ENCODE results near the gene CYP11A1.

Gene CYP11A1

GRCh38 chr15:74336061-74337005 is 31.1 kb downstream of the CYP11A1 start:
- no peak overlapping the region for H2AFZ ChIP-seq
- no peak overlapping the region for H3K4me2 ChIP-seq (ENCODE audit: low read length)
- no peaks in the 10 kb centered on the region for H3K9me3 ChIP-seq (ENCODE audit: control insufficient read depth, low read length)
- no peak overlapping the region for H3K4me3 ChIP-seq (ENCODE audit: low read depth, low read length)
- H3K79me2 ChIP-seq: no peaks in the 10 kb centered on the region
- no peaks in the 10 kb centered on the region for H3K36me3 ChIP-seq (ENCODE audit: control insufficient read depth, insufficient read depth, low read length)
- H3K9ac ChIP-seq: no peak overlapping the region
- no peaks in the 10 kb centered on the region for H3K27me3 ChIP-seq (ENCODE audit: control insufficient read depth, insufficient read depth, low read length)
- TF ChIP-seq CTCF (IDR thresholded peaks at IDR 0.05): no peak
- no peak overlapping the region for H3K27ac ChIP-seq
- H3K4me1 ChIP-seq: no peaks in the 10 kb centered on the region

- H3K36me3 ChIP-seq (ENCODE audit: control insufficient read depth, insufficient read depth, low read length): no peaks in the 10 kb centered on the region
- no peak overlapping the region for H3K4me3 ChIP-seq (ENCODE audit: low read depth, low read length)
- H3K4me2 ChIP-seq (ENCODE audit: low read length): no peak overlapping the region
- TF ChIP-seq CTCF (IDR thresholded peaks at IDR 0.05): no peak
- no peak overlapping the region for H3K27ac ChIP-seq
- H3K9me3 ChIP-seq (ENCODE audit: control insufficient read depth, low read length): no peaks in the 10 kb centered on the region
- H3K4me1 ChIP-seq: no peaks in the 10 kb centered on the region
- H3K79me2 ChIP-seq: no peaks in the 10 kb centered on the region
- no peak overlapping the region for H2AFZ ChIP-seq
- H3K27me3 ChIP-seq (ENCODE audit: control insufficient read depth, insufficient read depth, low read length): no peaks in the 10 kb centered on the region
- H3K9ac ChIP-seq: no peak overlapping the region
These were observed 32.0 kb downstream of the CYP11A1 start for GRCh38 chr15:74335396-74335795.

GRCh38 chr15:74334127-74334526 is 33.3 kb downstream of the CYP11A1 start:
- no peaks in the 10 kb centered on the region for H3K4me1 ChIP-seq
- no peaks in the 10 kb centered on the region for H3K36me3 ChIP-seq (ENCODE audit: control insufficient read depth, insufficient read depth, low read length)
- no peak overlapping the region for H3K4me3 ChIP-seq (ENCODE audit: low read depth, low read length)
- no peaks in the 10 kb centered on the region for H3K9me3 ChIP-seq (ENCODE audit: control insufficient read depth, low read length)
- TF ChIP-seq CTCF (IDR thresholded peaks at IDR 0.05): no peak
- no peak overlapping the region for H3K27ac ChIP-seq
- H3K27me3 ChIP-seq (ENCODE audit: control insufficient read depth, insufficient read depth, low read length): no peaks in the 10 kb centered on the region
- H3K9ac ChIP-seq: no peak overlapping the region
- no peaks in the 10 kb centered on the region for H3K79me2 ChIP-seq
- no peak overlapping the region for H2AFZ ChIP-seq
- no peak overlapping the region for H3K4me2 ChIP-seq (ENCODE audit: low read length)

- H3K4me2 ChIP-seq (ENCODE audit: low read length): no peak overlapping the region
- no peak overlapping the region for H3K9ac ChIP-seq
- TF ChIP-seq CTCF (IDR thresholded peaks at IDR 0.05): no peak
- H3K36me3 ChIP-seq (ENCODE audit: control insufficient read depth, insufficient read depth, low read length): no peaks in the 10 kb centered on the region
- H3K4me3 ChIP-seq (ENCODE audit: low read depth, low read length): no peak overlapping the region
- H3K79me2 ChIP-seq: no peaks in the 10 kb centered on the region
- H3K27ac ChIP-seq: no peak overlapping the region
- no peaks in the 10 kb centered on the region for H3K27me3 ChIP-seq (ENCODE audit: control insufficient read depth, insufficient read depth, low read length)
- no peaks in the 10 kb centered on the region for H3K9me3 ChIP-seq (ENCODE audit: control insufficient read depth, low read length)
- no peaks in the 10 kb centered on the region for H3K4me1 ChIP-seq
- no peak overlapping the region for H2AFZ ChIP-seq
These were observed 33.8 kb downstream of the CYP11A1 start for GRCh38 chr15:74333662-74334061.

GRCh38 chr15:74333093-74333492 is 34.4 kb downstream of the CYP11A1 start:
- H3K27me3 ChIP-seq (ENCODE audit: control insufficient read depth, insufficient read depth, low read length): no peaks in the 10 kb centered on the region
- no peak overlapping the region for H2AFZ ChIP-seq
- H3K9me3 ChIP-seq (ENCODE audit: control insufficient read depth, low read length): no peaks in the 10 kb centered on the region
- no peaks in the 10 kb centered on the region for H3K4me1 ChIP-seq
- no peaks in the 10 kb centered on the region for H3K36me3 ChIP-seq (ENCODE audit: control insufficient read depth, insufficient read depth, low read length)
- H3K4me2 ChIP-seq (ENCODE audit: low read length): no peak overlapping the region
- H3K27ac ChIP-seq: no peak overlapping the region
- H3K9ac ChIP-seq: no peak overlapping the region
- TF ChIP-seq CTCF (IDR thresholded peaks at IDR 0.05): no peak
- no peak overlapping the region for H3K4me3 ChIP-seq (ENCODE audit: low read depth, low read length)
- H3K79me2 ChIP-seq: no peaks in the 10 kb centered on the region
